HG03432 (cell line): ENCODE results near the gene HIF1AN.

Experiments
- ATAC-seq: cut with Tn5 transposase; IDR thresholded peaks from one replicate; pipeline ENCODE4 v1.9.1; 2021; ENCODE audit warnings: mild to moderate bottlenecking, moderate library complexity; ENCODE audit not compliant: unreplicated experiment

Gene HIF1AN

DNA sequence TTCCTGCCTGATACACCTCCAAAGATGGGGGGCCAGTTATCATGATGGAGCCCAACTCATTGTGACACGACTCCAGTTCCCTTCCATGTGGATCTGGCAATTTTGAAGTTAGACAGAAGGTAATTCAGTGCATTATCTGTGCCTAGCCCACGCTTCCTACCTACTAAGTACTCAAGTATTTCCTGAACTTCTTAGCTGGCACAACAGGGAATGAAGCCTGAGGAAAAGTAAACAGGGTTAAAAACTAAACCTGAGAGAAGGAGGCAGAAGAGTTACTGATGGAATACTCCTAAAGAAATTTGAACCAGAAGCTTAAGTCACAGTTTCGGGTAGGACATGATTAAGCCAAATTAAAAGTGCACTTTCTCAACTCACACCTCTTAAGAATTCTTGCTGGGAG lies 14.9 kb upstream of the HIF1AN start:
- ATAC-seq: no peak

DNA sequence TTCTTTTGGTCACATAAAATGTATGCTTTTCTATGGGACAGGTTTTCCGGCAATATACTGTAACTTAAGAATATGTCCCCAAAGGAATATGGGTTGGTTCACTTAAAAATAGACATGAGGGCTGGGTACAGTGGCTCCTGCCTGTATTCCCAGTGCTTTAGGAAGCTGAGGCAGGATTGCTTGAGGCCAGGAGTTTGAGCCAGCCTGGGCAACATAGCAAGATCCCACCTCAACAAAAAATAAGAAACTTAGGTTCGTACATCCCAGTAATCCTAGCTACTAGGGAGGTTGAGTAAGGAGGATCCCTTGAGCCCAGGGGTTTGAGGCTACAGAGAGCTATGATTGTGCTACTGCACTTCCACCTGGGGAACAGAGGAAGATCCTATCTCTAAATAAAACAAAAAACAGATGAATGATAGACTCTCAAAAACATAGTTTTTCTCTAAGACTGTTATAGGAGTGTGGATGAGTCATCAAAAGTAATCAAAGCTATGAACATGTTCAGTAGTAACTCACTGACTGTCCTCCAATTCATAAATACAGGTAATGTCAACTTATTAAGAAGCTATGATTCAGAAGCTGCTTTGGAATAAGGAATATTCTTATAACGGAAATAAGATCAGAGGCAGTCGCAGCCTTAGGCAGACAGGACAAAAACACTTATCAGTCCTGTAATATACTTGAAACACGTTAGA lies 13.5 kb upstream of the HIF1AN start:
- ATAC-seq: no peak

GRCh38 chr10:100522945-100523344 lies 12.8 kb upstream of the HIF1AN start:
- ATAC-seq: no peak

DNA sequence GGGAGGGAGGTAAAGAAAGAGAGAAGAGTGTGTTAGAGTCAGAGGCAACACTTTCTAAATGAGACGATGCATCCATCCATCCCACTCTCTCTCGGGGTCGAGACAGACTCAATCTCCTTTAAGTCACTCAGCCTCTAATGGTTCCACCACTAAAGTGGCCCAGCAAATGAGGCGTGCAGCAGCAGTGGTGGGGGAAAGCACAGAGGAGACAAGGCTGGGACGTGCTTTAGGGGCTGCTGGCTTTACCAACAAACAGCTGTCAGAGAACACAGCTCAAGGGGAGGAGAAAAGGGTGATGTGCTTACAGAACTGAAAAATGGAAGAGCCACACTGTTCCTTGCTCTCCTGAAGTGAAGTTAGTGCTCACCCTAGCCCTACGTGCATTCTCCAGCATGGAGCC lies 11.5 kb upstream of the HIF1AN start:
- ATAC-seq: no peak

- no peak for ATAC-seq
Measured at GRCh38 chr10:100524638-100525037, 11.1 kb upstream of the HIF1AN start.

GRCh38 chr10:100528123-100528886 lies 7.4 kb upstream of the HIF1AN start:
- ATAC-seq: peak; percentile 20

DNA sequence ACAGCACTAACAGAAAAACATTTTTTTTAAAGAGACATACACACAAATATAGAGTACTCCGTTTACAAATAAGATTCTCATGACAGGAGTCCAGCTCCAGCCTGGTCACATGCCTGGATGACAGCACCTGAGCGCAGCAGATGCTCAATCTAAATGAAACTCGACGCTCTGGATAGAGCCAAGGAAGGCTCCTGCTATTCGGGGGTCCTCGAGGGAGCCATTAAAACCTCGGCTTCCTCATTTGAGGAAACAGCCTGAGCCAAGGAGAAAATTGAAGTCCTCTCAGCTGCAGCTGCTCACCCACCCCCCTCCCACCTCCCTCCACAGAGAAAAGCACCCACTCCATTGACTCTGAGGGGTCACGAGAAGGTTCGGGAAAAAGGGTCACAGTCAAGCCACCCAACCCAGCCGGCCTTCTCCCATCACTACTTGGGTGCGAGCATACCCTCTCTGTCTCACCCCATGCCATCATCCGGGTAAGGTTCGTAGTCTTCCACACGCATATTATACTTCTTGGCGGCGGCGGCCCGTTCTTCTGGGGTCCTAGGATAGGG lies 6.7 kb upstream of the HIF1AN start:
- ATAC-seq: peak; percentile 12

DNA sequence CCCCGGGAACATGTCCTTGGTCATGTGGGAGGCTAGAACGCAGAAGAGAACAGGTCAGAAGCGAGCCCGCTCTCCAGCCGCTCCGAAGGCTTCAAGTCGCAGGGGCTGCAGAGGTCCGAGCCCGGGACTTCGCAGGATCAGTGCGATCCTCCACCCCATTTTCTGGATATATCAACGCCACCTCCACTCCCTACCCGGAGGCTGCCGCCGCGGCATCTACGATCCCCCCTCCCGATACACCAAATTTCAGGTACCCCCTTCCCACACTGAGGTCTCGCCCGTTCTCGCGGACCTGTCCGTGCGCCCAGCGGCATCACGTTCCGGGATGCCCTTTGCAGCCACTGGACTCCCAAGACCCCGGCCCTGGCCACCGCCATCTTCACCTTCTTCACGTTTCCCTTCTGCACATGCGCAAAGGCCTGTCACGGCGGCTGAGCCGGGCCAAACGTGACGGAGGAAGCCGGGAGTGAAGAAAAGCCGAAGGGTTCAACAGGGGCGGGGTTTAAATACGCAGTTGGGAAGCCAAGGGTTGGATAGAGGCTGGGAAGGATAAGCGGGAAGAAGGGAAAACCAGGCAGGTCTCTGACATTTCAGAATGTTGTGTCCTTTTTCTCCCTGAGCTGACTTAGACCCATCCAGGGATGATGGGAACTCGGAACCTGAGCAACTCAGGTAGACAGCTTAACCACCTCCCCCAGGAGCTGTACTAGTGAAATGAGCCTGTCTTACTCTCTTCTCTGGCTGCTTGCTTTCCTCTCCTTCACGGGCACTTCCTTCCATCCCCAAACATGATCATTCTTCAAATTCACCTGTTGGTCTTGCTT lies 6.1 kb upstream of the HIF1AN start, which contains the start of gene NDUFB8:
TSS of gene NDUFB8 (minus strand) at position 397 of the 824 bp plus-strand sequence. CDS start at position 377, 20 bp downstream.
- peak; percentile 76 for ATAC-seq

DNA sequence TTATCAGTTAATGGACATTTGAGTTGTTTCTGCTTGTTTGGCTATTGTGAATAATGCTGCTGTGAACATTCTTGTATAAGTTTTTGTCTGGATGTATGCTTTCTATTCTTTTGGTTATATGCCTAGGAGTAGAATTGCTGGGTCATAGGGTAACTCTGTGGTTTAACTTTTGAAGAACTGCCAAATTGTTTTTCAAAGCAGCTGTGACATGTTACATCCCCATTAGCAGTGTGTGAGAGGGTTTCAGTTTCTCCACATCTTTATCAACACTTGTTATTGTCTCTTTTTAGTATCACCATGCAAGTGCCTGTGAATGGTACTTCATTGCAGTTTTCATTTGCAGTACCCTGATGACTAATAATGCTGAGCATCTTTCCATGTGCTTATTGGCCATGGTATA lies 4.0 kb upstream of the HIF1AN start:
- no peak for ATAC-seq

DNA sequence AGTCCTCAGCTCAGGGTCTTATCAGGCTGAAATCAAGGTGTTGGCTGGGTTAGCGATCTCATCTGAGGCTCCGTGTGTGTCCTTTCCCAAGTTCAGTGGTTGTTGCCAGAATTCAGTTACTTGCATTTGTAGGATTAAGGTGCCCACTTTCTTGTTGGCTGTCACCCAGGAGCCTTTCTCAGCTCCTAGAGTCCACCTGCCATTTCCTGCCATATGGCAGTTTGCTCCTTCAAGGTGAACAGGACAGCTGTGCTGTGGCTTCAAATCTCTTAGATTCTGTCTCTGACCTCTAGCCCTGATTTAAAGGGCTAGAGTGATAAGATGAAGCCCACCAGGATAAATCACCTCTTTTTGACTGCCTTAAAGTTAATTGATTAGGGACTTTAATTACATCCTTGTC lies 1.0 kb upstream of the HIF1AN start:
- no peak for ATAC-seq

- peak; percentile 2 for ATAC-seq
Measured at GRCh38 chr10:100535338-100535714, 417 bp upstream of the HIF1AN start.

DNA sequence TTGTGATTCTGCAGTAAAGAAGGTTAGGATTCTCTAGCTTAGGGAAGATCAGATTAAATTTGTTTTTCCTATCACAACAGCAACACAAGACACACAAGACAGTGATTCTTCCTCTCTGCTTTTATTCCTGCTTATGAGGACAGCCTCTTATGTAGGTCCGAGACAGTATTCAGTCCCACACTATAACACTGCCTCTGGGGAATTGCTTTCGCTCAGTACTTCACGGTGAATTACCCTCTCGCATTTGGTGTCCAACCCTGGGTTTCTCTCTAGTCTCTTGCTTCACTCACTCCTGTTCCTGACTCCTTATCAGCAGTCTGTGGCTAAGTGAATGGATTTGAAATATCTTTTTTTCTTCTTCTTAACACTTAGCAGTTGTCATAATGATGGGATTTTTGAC lies 1.7 kb downstream of the HIF1AN start:
- no peak for ATAC-seq

- no peak for ATAC-seq
Measured at GRCh38 chr10:100544950-100545349, 9.2 kb downstream of the HIF1AN start.

GRCh38 chr10:100551196-100551595 lies 15.5 kb downstream of the HIF1AN start:
- no peak for ATAC-seq

GRCh38 chr10:100551738-100552137 lies 16.0 kb downstream of the HIF1AN start:
- no peak for ATAC-seq

- no peak for ATAC-seq
Measured at GRCh38 chr10:100553929-100554328, 18.2 kb downstream of the HIF1AN start.

- no peak for ATAC-seq
Measured at GRCh38 chr10:100554902-100555301, 19.2 kb downstream of the HIF1AN start.

DNA sequence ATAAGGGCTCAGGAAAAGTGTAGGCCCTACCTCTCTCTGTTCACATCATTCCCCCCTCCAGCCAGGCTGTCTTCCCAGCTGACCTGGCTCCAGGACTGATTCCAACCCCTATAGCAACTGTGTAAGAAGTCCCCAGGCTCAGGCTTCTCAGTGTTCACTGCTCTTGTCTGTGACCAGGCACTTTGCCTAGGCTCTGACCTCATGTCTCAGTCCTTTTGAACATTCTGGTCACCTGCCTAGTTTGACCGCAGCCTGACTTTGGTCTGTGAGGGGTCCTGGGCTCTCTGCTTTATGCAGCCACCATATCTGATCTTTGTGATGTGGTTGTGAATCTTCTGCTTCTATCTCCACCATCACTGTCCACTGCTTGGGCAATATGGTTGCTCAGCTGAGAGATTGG lies 24.5 kb downstream of the HIF1AN start:
- no peak for ATAC-seq

GRCh38 chr10:100561005-100561404 lies 25.3 kb downstream of the HIF1AN start:
- ATAC-seq: no peak

- peak; percentile 73 for ATAC-seq
Measured at GRCh38 chr10:100562008-100562672, 26.4 kb downstream of the HIF1AN start.
